ENCODE data around the gene RNF222. TPM values are rescaled to one million over a fixed set of nuclear protein-coding genes. Genes with fewer than 3 reads are reported as not detected.

RNF222 gene
- polyA plus RNA-seq, 1 donor from 2014 or later = not detected

DNA sequence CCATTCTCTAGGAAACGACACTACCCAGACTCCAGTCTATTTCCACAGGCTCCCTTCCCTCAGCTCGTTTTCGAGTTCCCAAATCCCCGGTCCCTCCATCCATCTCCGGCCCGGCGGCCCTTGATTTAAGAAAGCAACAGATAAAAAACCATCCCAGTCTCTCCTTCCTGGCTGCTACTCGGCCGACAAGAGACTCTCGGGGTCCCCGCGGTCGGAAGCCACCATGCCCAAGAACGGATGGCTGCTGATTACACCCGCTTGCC is 14.8 kb downstream of the RNF222 start:
- no peaks in the 10 kb centered on the region for H3K9me3 ChIP-seq (ENCODE audit: low read length)
- no peaks in the 10 kb centered on the region for H3K36me3 ChIP-seq (ENCODE audit: insufficient read depth, low read length)
- peak overlapping the region; percentile 94 for H3K4me3 ChIP-seq (ENCODE audit: low read length)
- H3K4me2 ChIP-seq (ENCODE audit: low read length) = peak overlapping the region; percentile 67
- no peaks in the 10 kb centered on the region for H4K20me1 ChIP-seq (ENCODE audit: insufficient read depth)
- no peak for TF ChIP-seq CTCF (IDR thresholded peaks at IDR 0.05; ENCODE audit: poor library complexity, severe bottlenecking)
- TF ChIP-seq, protein P1, sequence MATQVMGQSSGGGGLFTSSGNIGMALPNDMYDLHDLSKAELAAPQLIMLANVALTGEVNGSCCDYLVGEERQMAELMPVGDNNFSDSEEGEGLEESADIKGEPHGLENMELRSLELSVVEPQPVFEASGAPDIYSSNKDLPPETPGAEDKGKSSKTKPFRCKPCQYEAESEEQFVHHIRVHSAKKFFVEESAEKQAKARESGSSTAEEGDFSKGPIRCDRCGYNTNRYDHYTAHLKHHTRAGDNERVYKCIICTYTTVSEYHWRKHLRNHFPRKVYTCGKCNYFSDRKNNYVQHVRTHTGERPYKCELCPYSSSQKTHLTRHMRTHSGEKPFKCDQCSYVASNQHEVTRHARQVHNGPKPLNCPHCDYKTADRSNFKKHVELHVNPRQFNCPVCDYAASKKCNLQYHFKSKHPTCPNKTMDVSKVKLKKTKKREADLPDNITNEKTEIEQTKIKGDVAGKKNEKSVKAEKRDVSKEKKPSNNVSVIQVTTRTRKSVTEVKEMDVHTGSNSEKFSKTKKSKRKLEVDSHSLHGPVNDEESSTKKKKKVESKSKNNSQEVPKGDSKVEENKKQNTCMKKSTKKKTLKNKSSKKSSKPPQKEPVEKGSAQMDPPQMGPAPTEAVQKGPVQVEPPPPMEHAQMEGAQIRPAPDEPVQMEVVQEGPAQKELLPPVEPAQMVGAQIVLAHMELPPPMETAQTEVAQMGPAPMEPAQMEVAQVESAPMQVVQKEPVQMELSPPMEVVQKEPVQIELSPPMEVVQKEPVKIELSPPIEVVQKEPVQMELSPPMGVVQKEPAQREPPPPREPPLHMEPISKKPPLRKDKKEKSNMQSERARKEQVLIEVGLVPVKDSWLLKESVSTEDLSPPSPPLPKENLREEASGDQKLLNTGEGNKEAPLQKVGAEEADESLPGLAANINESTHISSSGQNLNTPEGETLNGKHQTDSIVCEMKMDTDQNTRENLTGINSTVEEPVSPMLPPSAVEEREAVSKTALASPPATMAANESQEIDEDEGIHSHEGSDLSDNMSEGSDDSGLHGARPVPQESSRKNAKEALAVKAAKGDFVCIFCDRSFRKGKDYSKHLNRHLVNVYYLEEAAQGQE (IDR thresholded peaks at IDR 0.05; ENCODE audit: borderline replicate concordance) = peak; percentile 84
- peak overlapping the region; percentile 49 for H2AFZ ChIP-seq (ENCODE audit: low read depth, low read length)
- H3K79me2 ChIP-seq (replicated peaks; ENCODE audit: insufficient read depth, low read length) = peaks cover 23% of the 10 kb centered on the region
- peak overlapping the region; percentile 73 for H3K9ac ChIP-seq (ENCODE audit: low read length)
- H3K9me2 ChIP-seq (ENCODE audit: insufficient read depth, low read length) = no peaks in the 10 kb centered on the region
- H3F3A ChIP-seq (ENCODE audit: insufficient read depth, low read length, poor library complexity, severe bottlenecking) = no peaks in the 10 kb centered on the region
- H3K27me3 ChIP-seq (ENCODE audit: insufficient read depth, low read depth, low read length) = no peaks in the 10 kb centered on the region
- peak overlapping the region; percentile 51 for H3K27ac ChIP-seq (ENCODE audit: low read length)

GRCh38 chr17:8382052-8382879 is 15.4 kb downstream of the RNF222 start:
- Histone ChIP-seq H3K27ac (ENCODE audit: low read length) (peak overlapping the region; percentile 51), H3K36me3 (ENCODE audit: insufficient read depth, low read length) (no peaks in the 10 kb centered on the region), H3K9me3 (ENCODE audit: low read length) (no peaks in the 10 kb centered on the region), H4K20me1 (ENCODE audit: insufficient read depth) (no peaks in the 10 kb centered on the region), H3F3A (ENCODE audit: insufficient read depth, low read length, poor library complexity, severe bottlenecking) (no peaks in the 10 kb centered on the region), H3K4me3 (ENCODE audit: low read length) (peak overlapping the region; percentile 94), H3K4me2 (ENCODE audit: low read length) (peak overlapping the region; percentile 67), H3K9ac (ENCODE audit: low read length) (peak overlapping the region; percentile 73), H2AFZ (ENCODE audit: low read depth, low read length) (peak overlapping the region; percentile 49), H3K9me2 (ENCODE audit: insufficient read depth, low read length) (no peaks in the 10 kb centered on the region), H3K27me3 (ENCODE audit: insufficient read depth, low read depth, low read length) (no peaks in the 10 kb centered on the region), H3K79me2 (replicated peaks; ENCODE audit: insufficient read depth, low read length) (peaks cover 23% of the 10 kb centered on the region)
- TF ChIP-seq EP300 (conservative IDR thresholded peaks at IDR 0.05; ENCODE audit: poor library complexity, severe bottlenecking) = no peak
- TF ChIP-seq POLR2AphosphoS5 (IDR thresholded peaks at IDR 0.05) = no peak
- TF ChIP-seq TAF1 (IDR thresholded peaks at IDR 0.05; ENCODE audit: low read depth) = no peak
- no peak for TF ChIP-seq EZH2 (IDR thresholded peaks at IDR 0.05; ENCODE audit: borderline replicate concordance, insufficient read depth, low read length, poor library complexity, severe bottlenecking)
- TF ChIP-seq MXI1 (conservative IDR thresholded peaks at IDR 0.05; ENCODE audit: poor library complexity, severe bottlenecking) = no peak
- TF ChIP-seq, protein P1 (IDR thresholded peaks at IDR 0.05; ENCODE audit: borderline replicate concordance) = no peak
- TF ChIP-seq SMC3 (conservative IDR thresholded peaks at IDR 0.05; ENCODE audit: poor library complexity) = no peak
- no peak for TF ChIP-seq RAD21 (conservative IDR thresholded peaks at IDR 0.05)
- no peak for TF ChIP-seq CTCF (IDR thresholded peaks at IDR 0.05; ENCODE audit: poor library complexity, severe bottlenecking)

All from neural cell (in vitro differentiated cells).